ENCODE results near the gene ALPK1. TPM values are rescaled to one million over a fixed set of nuclear protein-coding genes. Genes with fewer than 3 reads are reported as not detected.
A peak's percentile ranks its signal among the peaks of the same experiment; 100 is the strongest.

Gene ALPK1
- total and polyA plus RNA-seq, 2 experiments from 2014 or later, result 0.10 to 0.49 TPM

DNA sequence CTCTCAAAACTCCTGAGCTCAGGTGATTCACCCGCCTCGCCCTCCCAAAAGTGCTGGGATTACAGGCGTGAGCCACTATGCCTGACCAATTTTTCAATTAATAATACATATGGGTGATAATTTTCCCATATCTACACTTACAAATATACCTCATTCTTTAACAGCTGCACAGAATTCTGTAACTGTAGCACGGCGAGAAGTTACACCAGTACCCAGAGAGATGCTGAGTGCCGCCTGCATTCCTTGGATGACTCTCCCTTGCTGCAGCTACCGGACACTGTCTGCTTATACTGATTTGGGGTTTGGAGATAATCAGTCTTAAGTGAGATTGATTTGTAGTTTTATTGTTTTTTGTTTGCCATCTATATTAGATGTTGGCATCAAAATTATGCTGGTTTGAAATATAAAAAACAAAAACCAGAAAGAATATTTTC lies 17.3 kb upstream of the ALPK1 start:
- Histone ChIP-seq H3F3A (replicated peaks; ENCODE audit: low read depth) (no peaks in the 10 kb centered on the region), H3K4me3 (no peak overlapping the region), H3K27me3 (ENCODE audit: insufficient read depth) (peaks cover 17% of the 10 kb centered on the region), H3K27ac (ENCODE audit: low read depth) (no peak overlapping the region), H2AFZ (no peak overlapping the region), H3K4me2 (no peak overlapping the region), H3K4me1 (ENCODE audit: insufficient read depth) (peaks cover 2% of the 10 kb centered on the region; the same call in 1 of the 2 replicates), H4K20me1 (replicated peaks; ENCODE audit: insufficient read depth) (no peaks in the 10 kb centered on the region), H3K9me2 (ENCODE audit: insufficient read depth) (no peaks in the 10 kb centered on the region), H3K36me3 (ENCODE audit: insufficient read depth) (no peaks in the 10 kb centered on the region), H3K79me2 (replicated peaks; ENCODE audit: insufficient read depth) (no peaks in the 10 kb centered on the region)
- no peak overlapping the region for H3K27ac Mint-ChIP-seq
- peaks cover 11% of the 10 kb centered on the region for H3K27me3 Mint-ChIP-seq (ENCODE audit: insufficient read depth, low read depth, poor library complexity)
- no peak for DNase-seq (ENCODE audit: low spot score)
- peaks cover 11% of the 10 kb centered on the region for H3K9me3 Mint-ChIP-seq
- peaks cover 5% of the 10 kb centered on the region; the same call in 2 of the 3 replicates for H3K36me3 Mint-ChIP-seq (ENCODE audit: low read depth)
- peak; percentile 36; the same call in 1 of the 3 replicates for ATAC-seq
- H3K4me3 Mint-ChIP-seq, result no peak overlapping the region
- TF ChIP-seq, protein P1, sequence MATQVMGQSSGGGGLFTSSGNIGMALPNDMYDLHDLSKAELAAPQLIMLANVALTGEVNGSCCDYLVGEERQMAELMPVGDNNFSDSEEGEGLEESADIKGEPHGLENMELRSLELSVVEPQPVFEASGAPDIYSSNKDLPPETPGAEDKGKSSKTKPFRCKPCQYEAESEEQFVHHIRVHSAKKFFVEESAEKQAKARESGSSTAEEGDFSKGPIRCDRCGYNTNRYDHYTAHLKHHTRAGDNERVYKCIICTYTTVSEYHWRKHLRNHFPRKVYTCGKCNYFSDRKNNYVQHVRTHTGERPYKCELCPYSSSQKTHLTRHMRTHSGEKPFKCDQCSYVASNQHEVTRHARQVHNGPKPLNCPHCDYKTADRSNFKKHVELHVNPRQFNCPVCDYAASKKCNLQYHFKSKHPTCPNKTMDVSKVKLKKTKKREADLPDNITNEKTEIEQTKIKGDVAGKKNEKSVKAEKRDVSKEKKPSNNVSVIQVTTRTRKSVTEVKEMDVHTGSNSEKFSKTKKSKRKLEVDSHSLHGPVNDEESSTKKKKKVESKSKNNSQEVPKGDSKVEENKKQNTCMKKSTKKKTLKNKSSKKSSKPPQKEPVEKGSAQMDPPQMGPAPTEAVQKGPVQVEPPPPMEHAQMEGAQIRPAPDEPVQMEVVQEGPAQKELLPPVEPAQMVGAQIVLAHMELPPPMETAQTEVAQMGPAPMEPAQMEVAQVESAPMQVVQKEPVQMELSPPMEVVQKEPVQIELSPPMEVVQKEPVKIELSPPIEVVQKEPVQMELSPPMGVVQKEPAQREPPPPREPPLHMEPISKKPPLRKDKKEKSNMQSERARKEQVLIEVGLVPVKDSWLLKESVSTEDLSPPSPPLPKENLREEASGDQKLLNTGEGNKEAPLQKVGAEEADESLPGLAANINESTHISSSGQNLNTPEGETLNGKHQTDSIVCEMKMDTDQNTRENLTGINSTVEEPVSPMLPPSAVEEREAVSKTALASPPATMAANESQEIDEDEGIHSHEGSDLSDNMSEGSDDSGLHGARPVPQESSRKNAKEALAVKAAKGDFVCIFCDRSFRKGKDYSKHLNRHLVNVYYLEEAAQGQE (IDR thresholded peaks at IDR 0.05; ENCODE audit: unreplicated experiment), result no peak
- TF ChIP-seq EZH2 (IDR thresholded peaks at IDR 0.05; ENCODE audit: low read depth, unreplicated experiment) (no peak), POLR2AphosphoS5 (IDR thresholded peaks at IDR 0.05; ENCODE audit: low read depth) (no peak), JUNB (IDR thresholded peaks at IDR 0.05; ENCODE audit: unreplicated experiment) (no peak), STAT1 (IDR thresholded peaks at IDR 0.05; ENCODE audit: unreplicated experiment) (no peak), CREB1 (CRISPR knock-in tag; IDR thresholded peaks at IDR 0.05; ENCODE audit: low read depth) (no peak), ZNF331 (CRISPR knock-in tag; IDR thresholded peaks at IDR 0.05; ENCODE audit: low read depth) (no peak), NANOG (IDR thresholded peaks at IDR 0.05; ENCODE audit: borderline replicate concordance) (no peak), EZH2phosphoT487 (IDR thresholded peaks at IDR 0.05; ENCODE audit: unreplicated experiment) (no peak), ZNF114 (CRISPR knock-in tag; IDR thresholded peaks at IDR 0.05) (no peak)
- TF ChIP-seq, protein P2, sequence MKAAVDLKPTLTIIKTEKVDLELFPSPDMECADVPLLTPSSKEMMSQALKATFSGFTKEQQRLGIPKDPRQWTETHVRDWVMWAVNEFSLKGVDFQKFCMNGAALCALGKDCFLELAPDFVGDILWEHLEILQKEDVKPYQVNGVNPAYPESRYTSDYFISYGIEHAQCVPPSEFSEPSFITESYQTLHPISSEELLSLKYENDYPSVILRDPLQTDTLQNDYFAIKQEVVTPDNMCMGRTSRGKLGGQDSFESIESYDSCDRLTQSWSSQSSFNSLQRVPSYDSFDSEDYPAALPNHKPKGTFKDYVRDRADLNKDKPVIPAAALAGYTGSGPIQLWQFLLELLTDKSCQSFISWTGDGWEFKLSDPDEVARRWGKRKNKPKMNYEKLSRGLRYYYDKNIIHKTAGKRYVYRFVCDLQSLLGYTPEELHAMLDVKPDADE (IDR thresholded peaks at IDR 0.05), result no peak
- TF ChIP-seq, protein P3, sequence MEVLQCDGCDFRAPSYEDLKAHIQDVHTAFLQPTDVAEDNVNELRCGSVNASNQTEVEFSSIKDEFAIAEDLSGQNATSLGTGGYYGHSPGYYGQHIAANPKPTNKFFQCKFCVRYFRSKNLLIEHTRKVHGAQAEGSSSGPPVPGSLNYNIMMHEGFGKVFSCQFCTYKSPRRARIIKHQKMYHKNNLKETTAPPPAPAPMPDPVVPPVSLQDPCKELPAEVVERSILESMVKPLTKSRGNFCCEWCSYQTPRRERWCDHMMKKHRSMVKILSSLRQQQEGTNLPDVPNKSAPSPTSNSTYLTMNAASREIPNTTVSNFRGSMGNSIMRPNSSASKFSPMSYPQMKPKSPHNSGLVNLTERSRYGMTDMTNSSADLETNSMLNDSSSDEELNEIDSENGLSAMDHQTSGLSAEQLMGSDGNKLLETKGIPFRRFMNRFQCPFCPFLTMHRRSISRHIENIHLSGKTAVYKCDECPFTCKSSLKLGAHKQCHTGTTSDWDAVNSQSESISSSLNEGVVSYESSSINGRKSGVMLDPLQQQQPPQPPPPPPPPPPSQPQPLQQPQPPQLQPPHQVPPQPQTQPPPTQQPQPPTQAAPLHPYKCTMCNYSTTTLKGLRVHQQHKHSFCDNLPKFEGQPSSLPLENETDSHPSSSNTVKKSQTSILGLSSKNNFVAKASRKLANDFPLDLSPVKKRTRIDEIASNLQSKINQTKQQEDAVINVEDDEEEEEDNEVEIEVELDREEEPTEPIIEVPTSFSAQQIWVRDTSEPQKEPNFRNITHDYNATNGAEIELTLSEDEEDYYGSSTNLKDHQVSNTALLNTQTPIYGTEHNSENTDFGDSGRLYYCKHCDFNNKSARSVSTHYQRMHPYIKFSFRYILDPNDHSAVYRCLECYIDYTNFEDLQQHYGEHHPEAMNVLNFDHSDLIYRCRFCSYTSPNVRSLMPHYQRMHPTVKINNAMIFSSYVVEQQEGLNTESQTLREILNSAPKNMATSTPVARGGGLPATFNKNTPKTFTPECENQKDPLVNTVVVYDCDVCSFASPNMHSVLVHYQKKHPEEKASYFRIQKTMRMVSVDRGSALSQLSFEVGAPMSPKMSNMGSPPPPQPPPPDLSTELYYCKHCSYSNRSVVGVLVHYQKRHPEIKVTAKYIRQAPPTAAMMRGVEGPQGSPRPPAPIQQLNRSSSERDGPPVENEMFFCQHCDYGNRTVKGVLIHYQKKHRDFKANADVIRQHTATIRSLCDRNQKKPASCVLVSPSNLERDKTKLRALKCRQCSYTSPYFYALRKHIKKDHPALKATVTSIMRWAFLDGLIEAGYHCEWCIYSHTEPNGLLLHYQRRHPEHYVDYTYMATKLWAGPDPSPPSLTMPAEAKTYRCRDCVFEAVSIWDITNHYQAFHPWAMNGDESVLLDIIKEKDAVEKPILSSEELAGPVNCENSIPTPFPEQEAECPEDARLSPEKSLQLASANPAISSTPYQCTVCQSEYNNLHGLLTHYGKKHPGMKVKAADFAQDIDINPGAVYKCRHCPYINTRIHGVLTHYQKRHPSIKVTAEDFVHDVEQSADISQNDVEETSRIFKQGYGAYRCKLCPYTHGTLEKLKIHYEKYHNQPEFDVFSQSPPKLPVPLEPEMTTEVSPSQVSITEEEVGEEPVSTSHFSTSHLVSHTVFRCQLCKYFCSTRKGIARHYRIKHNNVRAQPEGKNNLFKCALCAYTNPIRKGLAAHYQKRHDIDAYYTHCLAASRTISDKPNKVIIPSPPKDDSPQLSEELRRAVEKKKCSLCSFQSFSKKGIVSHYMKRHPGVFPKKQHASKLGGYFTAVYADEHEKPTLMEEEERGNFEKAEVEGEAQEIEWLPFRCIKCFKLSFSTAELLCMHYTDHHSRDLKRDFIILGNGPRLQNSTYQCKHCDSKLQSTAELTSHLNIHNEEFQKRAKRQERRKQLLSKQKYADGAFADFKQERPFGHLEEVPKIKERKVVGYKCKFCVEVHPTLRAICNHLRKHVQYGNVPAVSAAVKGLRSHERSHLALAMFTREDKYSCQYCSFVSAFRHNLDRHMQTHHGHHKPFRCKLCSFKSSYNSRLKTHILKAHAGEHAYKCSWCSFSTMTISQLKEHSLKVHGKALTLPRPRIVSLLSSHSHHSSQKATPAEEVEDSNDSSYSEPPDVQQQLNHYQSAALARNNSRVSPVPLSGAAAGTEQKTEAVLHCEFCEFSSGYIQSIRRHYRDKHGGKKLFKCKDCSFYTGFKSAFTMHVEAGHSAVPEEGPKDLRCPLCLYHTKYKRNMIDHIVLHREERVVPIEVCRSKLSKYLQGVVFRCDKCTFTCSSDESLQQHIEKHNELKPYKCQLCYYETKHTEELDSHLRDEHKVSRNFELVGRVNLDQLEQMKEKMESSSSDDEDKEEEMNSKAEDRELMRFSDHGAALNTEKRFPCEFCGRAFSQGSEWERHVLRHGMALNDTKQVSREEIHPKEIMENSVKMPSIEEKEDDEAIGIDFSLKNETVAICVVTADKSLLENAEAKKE (CRISPR knock-in tag; IDR thresholded peaks at IDR 0.05), result no peak
- TF ChIP-seq, protein P4, sequence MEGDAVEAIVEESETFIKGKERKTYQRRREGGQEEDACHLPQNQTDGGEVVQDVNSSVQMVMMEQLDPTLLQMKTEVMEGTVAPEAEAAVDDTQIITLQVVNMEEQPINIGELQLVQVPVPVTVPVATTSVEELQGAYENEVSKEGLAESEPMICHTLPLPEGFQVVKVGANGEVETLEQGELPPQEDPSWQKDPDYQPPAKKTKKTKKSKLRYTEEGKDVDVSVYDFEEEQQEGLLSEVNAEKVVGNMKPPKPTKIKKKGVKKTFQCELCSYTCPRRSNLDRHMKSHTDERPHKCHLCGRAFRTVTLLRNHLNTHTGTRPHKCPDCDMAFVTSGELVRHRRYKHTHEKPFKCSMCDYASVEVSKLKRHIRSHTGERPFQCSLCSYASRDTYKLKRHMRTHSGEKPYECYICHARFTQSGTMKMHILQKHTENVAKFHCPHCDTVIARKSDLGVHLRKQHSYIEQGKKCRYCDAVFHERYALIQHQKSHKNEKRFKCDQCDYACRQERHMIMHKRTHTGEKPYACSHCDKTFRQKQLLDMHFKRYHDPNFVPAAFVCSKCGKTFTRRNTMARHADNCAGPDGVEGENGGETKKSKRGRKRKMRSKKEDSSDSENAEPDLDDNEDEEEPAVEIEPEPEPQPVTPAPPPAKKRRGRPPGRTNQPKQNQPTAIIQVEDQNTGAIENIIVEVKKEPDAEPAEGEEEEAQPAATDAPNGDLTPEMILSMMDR (conservative IDR thresholded peaks at IDR 0.05; ENCODE audit: low read depth in 2 of 2), result no peak
- H3K4me1 Mint-ChIP-seq, result peaks cover 7% of the 10 kb centered on the region

Data from GM23338 (cell line).